Suppressor macrophage (primary cell): ENCODE results near the gene BRD1.
"Not testable (repeated sequence)": the region's sequence is repeated elsewhere in the genome, so short reads cannot be mapped to it uniquely, and the experiment has no call there.

Experiments used
- DNase-seq, 4 experiments: peaks; one replicate each; pipeline ENCODE4 v3.0.0-alpha.2; 2020 to 2022

The BRD1 gene

DNA sequence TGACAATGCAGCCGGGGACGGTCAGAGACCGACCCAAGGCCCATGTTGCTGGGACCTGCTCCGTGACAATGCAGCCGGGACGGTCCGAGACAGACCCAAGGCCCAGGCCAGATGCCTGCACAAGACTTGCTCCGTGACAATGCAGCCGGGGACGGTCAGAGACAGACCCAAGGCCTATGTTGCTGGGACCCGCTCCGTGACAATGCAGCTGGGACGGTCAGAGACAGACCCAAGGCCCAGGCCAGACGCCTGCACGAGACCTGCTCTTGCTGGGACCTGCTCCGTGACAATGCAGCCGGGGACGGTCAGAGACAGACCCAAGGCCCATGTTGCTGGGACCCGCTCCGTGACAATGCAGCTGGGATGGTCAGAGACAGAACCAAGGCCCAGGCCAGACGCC is 45.8 kb downstream of the BRD1 start:
- DNase-seq = not testable (repeated sequence)

DNA sequence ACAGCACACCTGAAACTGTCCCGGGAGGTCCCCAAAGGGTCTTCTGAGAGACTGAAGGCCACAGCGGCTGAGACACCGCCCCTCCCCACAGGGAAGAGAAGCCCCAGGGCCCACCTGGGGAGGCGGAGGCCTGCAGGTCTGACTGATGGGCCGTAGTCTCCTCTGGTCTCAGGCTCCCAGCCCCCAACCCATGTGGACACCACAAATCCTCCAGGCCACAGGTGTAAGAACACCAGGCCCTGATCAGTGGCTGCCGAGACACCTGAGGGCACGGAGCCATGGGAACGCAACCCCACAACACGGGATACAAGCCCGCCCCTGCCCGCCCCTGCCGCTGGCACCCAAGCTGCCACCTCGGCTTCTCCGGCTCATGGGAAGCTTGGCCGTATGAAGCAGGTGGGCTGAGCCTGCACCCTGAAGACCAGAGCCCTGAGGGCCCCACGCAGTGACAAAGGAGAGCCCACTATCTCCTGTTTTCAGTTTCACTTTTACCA is 46.3 kb downstream of the BRD1 start:
- no peak for DNase-seq

DNA sequence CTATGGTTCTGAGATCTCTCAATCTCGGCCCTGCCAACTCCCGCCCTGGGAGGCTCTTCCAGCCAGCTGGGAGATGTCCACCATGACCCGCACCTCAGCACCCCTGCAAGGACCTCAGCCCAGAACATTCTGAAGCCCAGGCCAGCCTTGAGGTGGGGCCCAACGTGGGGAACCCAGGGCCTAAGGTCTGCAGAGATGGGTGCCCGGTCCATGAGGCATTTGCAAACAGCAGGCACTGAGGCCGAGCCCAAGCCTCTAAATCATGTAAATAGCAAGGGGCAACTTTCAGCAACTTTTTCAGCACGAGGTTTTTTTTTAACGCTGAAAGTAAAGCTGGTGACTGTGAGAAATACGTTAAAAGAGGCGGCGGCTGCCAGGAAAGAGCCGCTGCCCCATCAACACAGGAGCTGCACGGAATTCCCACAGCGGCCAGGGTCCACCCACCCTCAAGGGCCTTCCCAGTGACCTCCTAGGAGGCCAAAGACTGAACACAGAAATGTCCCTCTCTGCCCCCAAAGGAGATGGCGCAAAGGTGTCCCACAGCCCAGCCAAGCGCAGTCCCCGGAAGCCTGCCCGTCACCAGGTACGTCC is 46.9 kb downstream of the BRD1 start:
- no peak for DNase-seq

DNA sequence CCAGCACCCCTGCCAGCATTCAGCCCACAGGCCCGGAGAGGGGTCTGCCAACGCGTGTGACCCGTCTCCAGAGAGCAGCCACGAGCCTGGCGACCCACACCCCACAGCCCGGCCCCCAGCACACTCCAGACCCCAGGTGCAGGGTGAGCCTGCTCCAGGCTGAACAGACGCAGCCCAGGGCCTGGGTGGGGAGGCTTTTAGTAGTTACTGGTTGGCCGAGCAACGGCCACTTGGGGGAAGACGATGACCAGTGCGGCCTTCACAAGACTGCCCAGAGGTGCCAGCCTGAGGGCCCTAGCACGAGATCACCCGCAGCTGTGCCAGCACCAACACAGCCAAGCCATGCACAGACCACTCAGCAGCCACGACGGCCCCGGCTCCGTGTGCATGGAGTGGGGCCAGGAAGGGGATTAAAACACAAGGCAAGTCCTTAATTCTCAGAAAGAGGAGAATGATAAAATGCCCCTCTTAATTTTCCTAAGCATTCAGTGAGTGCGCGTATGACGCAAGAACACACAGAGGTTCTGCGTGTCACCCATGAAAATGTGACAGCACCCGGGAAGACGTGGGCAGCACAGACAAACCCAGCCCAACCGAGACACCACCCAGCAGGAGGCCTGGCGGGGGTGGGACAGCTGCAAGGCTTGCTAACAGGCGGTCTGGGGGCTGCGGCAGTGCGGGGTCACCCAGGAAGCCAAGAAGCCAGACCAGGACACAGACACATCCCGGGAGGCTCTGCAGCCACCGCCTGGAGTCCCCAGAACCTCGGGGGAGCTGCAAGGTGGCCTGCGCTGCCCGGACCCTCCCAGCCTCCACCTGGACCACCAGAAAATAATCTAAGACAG is 47.6 kb downstream of the BRD1 start:
- peak; percentile 21 to 71 (median 54) for DNase-seq

DNA sequence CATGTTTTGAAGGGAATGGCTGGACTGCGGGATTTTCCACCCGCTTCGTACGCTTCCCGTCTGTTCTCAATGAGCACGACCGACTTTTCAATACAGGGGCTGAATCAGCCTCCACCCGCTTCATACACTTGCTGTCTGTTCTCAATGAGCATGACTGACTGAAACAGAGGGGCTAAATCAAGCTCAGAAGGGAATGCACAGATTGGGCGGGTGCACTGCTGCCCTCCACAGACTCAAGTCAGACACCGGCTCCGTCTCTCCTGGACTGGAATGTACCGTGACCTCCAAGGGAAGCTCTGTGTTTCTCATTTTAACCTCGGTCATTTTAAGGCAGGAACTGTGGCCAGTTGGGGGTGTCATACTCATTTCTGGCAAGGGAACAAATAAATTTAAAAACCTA is 48.5 kb downstream of the BRD1 start:
- no peak for DNase-seq

DNA sequence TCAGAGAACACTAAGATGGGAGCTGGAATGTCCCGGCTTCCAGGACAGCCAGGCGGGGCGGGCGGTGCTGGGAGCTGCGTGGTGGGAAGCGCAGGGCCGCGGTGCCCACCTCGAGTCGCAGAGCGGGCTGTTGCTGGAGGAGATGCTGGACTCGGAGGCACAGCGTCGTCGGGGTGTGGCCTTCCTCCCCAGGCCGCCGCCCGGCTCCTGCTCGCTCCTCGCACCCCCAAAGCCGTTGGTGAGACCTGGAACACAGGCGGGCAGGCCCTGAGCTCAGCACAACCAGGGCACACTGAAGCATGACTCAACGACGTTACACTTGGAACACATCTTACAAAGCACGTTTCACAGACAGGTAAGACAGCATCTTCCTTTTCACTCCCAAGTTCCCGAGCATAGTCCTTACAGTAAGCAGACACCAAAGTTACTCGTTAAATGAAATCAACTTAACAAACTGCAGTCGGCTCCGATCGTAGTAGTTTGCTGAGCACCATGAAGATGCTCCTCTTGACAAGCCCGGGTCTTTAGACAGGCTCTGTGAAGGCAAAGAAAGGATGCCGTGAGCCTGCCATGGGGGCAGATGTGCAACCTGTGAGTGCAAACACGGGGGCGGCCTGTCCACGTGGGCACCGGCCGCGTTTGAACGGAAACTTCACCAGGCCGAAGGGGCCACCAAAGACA is 50.0 kb downstream of the BRD1 start:
- DNase-seq = no peak

DNA sequence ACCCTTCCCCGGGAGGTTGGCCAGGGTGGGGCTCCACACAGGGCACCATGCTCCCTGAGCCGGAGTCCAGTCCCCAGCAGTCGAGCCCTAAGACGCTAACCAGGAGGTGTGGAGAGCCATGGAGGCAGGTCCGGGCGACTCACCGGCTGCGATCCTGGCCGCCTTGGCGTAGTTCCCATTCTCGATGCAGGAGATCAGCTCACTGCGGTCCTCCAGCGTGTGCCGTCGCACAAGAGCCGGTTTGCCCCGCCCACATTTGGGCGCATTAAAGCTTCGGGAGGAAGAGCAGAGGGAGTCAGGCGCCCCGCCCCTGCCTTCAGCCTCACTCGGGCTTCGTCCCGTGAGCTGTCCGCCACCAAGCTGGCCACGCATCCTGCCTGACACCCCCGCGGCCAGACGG is 50.8 kb downstream of the BRD1 start:
- DNase-seq = no peak

DNA sequence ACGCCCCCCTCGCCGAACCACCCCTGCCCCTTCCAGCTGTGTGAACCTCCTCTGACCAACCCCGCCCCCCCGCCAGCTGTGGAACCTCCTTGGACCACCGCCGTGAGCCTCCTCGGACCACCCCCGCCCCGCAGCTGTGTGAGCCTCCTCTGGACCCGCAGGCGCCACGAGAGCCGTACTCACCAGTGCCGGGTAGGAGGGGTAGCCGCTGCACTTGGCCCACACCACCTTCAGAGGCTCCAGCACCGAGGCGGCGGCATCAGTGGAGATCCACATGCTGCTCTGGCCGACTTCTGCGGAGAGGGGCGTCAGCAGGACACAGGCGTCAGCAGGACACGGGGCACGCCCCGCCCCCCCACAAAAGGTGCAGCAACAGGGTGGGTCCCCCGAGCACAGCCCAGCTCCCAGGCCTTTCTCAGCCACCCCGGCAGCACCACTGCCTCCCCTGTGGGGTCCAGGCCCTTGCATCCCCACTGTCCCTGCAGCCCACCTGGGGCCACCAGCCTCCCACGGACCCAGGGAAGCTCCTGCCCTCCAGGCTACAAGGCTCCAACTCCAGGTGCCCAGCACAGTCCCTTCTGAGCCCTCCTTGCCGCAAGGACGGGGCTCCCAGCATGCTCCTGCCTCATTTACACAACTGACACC is 51.7 kb downstream of the BRD1 start:
- DNase-seq = no peak

DNA sequence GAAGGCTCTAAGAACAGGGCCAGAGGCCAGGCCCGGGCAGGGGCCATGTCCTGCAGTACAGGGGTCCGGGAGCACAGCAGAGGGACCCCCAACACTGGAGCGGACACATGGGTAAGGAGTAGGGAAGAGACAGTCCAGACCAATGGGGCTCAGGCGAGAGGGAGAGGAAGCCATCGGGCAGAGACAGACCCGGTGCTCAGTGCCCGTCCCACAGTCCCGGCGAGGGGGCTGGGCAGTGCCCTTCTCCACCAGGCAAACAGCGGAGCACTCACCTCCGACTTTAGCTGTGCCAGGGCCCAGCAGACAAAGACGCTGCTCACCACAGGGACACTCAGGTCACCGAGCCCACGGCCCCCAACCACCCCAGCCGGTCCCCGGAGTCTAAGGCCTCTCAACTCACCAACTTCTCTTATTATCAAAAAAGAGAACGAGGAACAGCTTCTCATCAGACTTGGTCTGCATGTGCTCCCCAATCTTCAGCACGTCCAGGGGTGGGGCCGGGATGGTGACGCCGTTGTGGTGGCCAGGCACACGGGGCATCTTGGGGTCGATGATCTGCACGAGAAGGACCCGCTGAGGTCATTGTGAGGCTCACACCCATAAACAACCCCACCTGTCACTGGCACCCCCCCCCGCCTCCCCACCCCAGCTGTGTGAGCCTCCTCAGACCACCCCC is 52.3 kb downstream of the BRD1 start:
- no peak for DNase-seq

DNA sequence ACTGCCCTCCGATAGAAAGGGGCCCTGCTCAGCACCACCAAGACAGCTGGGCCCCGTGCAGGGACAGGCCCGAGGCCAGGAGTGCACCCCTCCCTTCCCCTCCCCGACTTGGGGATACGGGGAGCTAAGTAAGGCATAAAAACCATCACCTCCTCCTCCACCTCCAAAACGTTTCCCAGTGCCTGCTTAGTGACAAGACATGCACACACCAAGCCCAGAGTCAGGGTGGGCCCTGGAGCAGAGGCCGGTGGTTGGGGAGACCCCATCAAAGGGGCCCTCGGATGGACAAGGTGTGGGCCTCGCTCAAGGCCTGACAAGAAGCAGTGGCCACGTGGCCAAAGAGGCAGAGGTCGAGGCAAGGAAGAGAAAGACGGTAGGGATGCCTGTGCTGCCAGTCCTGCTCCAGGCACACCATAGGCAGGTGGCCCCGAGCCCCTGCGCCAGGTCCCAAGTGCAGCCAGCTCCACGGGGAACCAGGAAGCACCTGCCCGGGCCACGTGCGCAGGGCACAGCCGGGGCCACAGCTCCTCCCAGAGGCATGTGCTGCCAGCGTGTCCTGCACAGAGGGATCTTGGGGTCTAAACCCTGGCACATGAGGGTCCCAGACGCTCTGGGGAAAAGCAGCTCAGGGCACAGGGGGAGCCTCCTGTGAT is 53.0 kb downstream of the BRD1 start:
- no peak for DNase-seq

DNA sequence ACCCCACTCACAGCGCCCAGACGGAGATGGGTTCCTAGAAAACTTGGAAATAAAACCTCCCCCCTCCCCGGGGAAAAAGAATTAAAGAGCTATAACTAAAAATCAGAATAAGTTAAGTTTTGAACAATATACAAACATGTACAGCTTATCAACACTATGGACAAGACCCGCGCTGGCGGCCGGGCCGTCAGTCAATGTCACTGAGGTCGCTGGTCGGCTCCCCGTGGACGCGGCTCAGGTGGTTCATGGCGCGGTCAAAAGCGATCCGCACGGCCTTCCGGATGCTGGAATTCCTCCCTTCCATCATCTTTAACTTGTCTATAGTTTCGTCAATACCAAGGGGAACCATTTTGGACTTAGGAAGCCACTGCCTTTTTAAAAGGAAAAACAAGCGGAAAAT is 53.6 kb downstream of the BRD1 start:
- DNase-seq = no peak

DNA sequence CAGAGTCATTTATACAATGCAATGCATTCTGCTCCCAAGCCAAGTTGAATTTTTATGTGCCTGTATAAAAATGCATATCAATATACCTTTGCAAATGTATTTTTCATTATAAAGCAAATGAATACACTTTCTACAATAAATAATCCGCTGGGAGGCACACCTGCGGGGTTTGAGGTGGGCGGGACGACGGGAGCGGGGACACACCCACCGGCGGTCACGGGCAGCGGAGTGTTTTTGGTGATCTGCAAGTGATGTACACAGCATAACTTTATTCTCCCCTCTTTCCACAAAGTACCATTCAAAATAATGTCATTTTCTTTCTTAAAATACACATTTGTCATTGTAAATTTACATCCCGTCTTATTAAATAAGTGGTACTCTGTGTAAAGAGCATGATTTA is 54.1 kb downstream of the BRD1 start:
- no peak for DNase-seq

DNA sequence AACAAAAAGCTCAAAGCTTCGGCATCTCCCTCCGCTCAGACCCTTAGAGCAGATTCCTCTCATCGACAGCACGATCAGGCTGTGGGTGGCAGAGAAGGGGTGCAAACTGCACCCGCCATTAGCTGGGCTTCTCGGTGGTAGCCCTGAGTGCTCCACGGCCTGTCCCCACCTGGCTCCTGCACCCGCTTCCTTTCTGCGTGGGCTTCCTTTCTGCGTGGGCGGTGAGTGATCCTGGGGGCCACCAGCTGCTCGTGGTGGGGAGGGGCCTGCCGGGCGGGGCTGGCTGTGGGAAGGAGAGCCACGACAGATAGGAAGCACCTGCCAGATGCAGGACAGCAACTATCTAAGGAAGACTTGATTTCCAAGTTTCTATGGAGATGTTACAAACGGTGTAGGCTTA is 55.0 kb downstream of the BRD1 start:
- DNase-seq = no peak

DNA sequence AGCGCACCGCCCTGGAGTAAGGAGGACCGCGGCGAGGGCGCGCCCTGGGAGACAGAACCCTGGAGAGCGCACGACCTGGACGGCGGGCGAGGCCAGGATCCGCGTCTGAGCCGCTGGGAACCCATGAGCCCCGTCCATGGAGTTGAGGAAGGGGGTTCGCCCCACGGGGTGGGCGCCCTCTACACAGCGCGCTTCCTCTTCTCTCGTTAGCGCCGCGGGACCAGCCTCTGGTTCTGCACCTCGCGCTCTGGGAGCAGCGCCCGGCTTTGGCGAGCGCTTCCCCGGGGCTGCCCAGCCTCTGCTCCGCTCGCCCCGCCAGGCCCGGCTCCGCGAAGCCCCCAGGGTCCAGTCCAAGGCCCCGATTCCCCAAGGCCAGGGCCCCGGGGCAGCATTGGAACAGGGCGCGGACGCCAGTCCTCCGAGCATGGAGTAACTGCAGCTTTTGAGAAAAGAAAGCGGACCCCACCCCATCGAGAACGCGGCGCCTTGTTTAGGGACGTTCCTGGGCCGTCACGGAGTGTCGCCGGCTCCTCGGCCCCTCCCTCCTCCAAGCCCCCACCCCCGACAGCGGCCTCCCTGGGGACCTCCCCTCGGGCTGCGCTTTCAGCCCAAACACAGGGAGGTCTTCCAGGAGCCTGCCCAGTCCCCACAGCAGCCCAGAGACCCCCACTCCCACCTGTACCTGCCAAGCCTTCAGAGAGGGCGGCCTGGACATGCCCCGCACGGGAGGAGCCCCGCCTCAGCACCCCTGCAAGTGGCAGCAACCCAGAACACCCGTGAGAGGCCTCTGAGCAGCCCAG is 56.2 kb downstream of the BRD1 start:
- no peak for DNase-seq

DNA sequence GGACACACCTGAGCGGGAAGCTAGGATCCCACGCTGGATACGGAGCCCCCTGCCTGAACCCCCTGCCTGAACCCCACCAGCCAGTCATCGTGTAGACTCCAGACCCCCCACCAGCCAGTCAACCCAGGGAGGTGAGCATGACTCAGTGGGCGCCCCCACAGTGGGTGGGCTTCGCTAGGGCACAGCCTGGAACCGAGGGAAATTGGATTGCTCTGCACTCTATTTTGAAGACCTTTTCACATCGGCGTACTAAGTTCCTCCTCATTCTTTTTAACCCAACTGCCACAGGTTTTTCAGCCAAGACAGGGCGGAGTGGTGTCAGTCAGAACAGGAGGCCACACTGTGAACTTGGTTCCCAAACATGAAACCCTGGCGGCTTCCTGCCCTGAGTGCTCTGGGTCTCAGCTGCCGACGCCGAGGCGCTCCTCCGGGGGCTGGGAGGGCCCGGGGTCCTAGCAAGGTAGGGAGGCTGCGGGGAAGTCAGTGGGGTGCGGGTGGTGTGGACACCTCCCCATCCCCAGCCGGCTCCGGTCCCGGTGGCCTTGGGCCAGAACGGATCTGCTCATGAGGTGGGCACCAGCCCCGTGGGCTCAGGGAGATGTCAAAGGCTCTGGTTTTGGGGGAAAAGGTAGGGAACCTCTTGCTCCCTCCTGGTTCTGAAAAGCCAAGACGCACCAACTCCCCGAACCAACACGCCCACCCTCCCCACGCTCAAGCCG is 57.0 kb downstream of the BRD1 start:
- no peak for DNase-seq

DNA sequence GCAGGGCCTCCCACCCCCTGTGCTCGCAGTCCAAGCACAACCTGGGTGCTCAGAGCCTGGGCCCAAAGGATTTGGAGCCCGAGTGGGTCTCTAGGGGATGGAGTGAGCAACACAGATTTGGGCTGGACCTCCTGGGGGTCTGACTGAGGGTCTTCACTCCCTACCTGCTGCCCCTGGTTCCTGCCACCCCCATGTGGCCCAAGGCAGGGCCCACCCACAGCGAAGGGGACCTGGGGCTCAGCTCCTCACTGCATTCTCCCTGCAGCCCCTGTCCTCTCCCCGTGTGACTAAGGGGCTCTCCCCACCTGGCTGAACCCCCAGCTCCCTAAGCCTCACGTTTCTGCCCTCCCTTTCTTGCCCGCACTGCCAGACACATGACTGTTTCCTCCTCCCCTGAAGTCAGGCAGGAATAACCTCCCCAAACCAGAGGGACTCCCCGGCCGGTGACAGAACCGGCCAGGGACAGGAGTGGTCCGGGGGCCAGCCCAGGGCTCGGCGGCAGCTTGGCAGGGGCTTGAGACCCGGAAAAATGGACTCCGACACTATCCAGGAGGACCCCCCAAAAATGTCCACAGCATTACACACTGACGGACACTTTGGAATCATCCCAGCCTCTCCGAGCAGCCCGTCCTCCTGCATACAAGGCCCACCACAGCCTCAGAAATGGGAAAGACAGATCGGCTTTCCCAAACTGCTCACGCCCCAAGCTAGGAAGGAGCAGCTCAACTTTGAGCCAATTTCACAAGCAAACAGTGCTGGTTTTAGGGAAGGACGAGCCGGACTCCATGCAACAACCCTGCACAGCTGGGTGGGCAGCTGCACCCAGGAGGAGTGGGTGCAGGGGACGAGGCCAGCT is 57.8 kb downstream of the BRD1 start:
- DNase-seq = no peak

DNA sequence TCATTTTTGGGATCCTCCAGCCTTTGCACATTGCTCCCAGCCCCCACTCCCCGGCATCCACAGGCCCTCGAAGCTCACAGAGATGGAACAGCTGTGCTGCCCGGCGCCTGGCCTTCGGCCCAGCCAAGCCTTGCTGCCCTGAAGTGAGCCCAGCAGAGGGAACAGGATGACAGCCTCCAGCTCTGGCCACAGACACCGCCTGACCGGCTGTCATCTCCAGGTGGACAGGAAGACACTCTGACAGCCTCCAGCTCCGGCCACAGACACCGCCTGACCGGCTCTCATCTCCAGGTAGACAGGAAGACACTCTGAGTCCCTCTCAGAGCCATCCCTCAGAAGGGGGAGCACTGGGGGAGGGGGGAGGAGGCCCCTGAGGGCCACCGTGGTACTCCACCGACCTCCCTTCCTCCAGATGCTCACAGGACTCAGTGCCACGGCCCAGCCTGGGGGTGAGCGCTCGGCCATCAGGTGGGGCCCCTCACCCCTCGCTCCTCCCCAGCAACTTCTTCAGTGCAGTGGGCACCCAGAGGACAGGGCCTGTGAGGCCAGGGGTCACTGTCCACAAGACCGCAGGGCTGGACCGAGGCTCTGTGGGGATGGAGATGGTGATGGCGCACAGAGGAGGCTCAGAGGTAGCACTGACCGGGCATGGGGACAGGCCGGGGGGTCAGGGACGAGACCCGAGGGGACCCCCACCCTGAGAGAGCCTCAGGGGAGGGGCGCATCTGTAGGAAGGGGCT is 58.6 kb downstream of the BRD1 start:
- DNase-seq = no peak

DNA sequence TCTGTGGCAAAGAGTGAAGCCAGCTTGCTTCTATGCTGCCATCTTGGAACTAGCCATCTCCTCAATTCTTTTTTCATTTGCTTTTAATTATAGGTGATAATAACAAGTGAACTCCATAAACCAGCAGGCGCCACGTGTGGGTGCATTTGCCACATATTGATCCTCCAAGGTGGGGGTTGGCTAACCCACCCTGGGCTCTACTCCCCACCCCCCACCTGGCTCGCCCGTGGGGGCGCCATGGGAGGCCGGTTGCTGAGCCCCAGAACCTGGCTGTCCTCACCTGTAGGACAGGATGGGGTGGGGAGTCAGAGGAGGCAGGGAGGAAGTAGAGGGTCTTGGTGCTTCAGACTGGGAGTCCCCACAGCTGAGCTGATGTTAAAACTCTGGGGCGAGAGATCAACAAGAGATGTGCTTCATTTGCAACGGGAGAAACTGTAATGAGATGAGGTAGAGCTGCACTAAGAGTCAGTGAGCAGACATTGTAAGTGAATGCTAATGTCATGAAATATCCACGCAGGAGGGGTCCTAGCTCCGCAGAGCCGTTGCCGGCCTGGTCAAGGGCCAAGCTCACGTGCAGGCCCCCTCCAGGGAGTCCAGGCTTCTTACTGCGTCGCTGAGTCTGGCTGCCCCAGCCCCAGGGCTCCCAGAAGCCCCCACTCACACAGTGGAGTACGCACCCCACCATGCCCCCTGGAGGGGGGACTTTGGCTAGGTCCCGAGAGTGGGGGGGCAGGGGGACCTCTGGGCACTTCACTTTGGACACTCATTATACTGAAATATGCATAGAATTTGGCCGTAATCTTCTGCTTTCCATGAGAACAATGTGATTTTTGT is 59.4 kb downstream of the BRD1 start:
- DNase-seq = no peak
